B cell (primary cell): ENCODE results near the gene FKBP6. TPM values are rescaled to one million over a fixed set of nuclear protein-coding genes. Genes with fewer than 3 reads are reported as not detected.

Source experiments
- ATAC-seq: fragments of 200-7000 bp; cut with Tn5 transposase; one replicate; pipeline ENCODE4 v1.10.0; 2021; ENCODE audit warnings: low read depth, mild to moderate bottlenecking, moderate number of reproducible peaks, moderate library complexity
- CTCF ChIA-PET: fragments of 350-600 bp; sonication (Branson Sonifier 250); formaldehyde crosslinking; loops from one replicate; lab custom pipeline; 2021; ENCODE audit warnings: antibody characterized with exemption, inconsistent platforms; lab: Charles Lee
- POLR2A ChIA-PET: fragments of 350-600 bp; sonication (Branson Sonifier 250); formaldehyde crosslinking; loops from one replicate; lab custom pipeline; 2021; ENCODE audit warnings: antibody characterized with exemption; lab: Charles Lee
- DNase-seq: peaks from one replicate; pipeline ENCODE4 v3.0.0; 2013
- H2AFZ ChIP-seq: 2 replicates; pipeline ENCODE4 v1.6.1; 2012; ENCODE audit warnings: mild to moderate bottlenecking, low read depth, low read length; ENCODE audit not compliant: insufficient read depth, poor library complexity, severe bottlenecking
- H3K27ac ChIP-seq, 2 donors: 1 replicate in 1 of 2; 2 replicates in 1 of 2; pipeline ENCODE4 v1.5.1; 2012 to 2013; ENCODE audit warnings: low read length in 2 of 2, mild to moderate bottlenecking in 2 of 2, moderate library complexity in 1 of 2
- H3K27me3 ChIP-seq, 4 experiments: fragments of 200-600 bp in 1 of 4; sonication (generic) in 1 of 4; replicated peaks in 1 of 4; 1 replicate in 2 of 4; 2 replicates in 2 of 4; pipeline versions ENCODE4 v1.6.1 to v1.7.0; 2013 to 2016; ENCODE audit warnings: low read length in 3 of 4, mild to moderate bottlenecking in 2 of 4, mixed read lengths in 1 of 4, moderate library complexity in 1 of 4; ENCODE audit not compliant: insufficient read depth in 4 of 4, control insufficient read depth in 3 of 4; ENCODE audit errors: control extremely low read depth in 1 of 4
- H3K36me3 ChIP-seq, 2 experiments: replicated peaks in 1 of 2; 1 replicate in 1 of 2; 2 replicates in 1 of 2; pipeline versions ENCODE4 v1.6.1 to v1.7.1; 2013; ENCODE audit warnings: low read length in 1 of 2; ENCODE audit not compliant: insufficient read depth in 2 of 2, control insufficient read depth in 1 of 2; ENCODE audit errors: control extremely low read depth in 1 of 2, extremely low read depth in 1 of 2
- H3K4me1 ChIP-seq, 2 donors: fragments of 200-600 bp in 1 of 2; sonication (generic) in 1 of 2; 1 replicate in 1 of 2; 2 replicates in 1 of 2; pipeline versions ENCODE4 v1.5.1 to v1.6.1; 2013 to 2017; ENCODE audit warnings: low read length in 2 of 2; ENCODE audit not compliant: control insufficient read depth in 2 of 2, insufficient read depth in 2 of 2
- H3K4me2 ChIP-seq: replicated peaks from 2 replicates; pipeline ENCODE3; 2012; ENCODE audit warnings: mild to moderate bottlenecking, low read depth, low read length; ENCODE audit not compliant: poor library complexity, severe bottlenecking
- H3K4me3 ChIP-seq, 5 experiments: fragments of 200-600 bp in 1 of 5; sonication (generic) in 1 of 5; 1 replicate in 3 of 5; 2 replicates in 2 of 5; pipeline versions ENCODE4 v1.5.1 to v1.7.0; 2011 to 2016; ENCODE audit warnings: low read length in 4 of 5, mild to moderate bottlenecking in 4 of 5, low read depth in 2 of 5, control low read depth in 1 of 5, moderate library complexity in 1 of 5; ENCODE audit not compliant: insufficient read depth in 1 of 5; ENCODE audit errors: control extremely low read depth in 1 of 5, extremely low read depth in 1 of 5
- H3K79me2 ChIP-seq: fragments of 200-600 bp; sonication (generic); one replicate; pipeline ENCODE4 v1.6.0; 2016; ENCODE audit warnings: low read length; ENCODE audit not compliant: control insufficient read depth, insufficient read depth
- H3K9ac ChIP-seq: fragments of 200-600 bp; sonication (generic); 2 replicates; pipeline ENCODE4 v1.6.1; 2017; ENCODE audit warnings: mild to moderate bottlenecking, low read length, moderate library complexity
- H3K9me3 ChIP-seq, 3 donors: one replicate each; pipeline versions ENCODE4 v1.6.1 to v1.7.1; 2013; ENCODE audit warnings: low read length in 2 of 3; ENCODE audit not compliant: control insufficient read depth in 2 of 3, insufficient read depth in 1 of 3; ENCODE audit errors: control extremely low read depth in 1 of 3
- H4K20me1 ChIP-seq: 2 replicates; pipeline ENCODE4 v1.6.0; 2012; ENCODE audit warnings: mild to moderate bottlenecking, low read length; ENCODE audit not compliant: insufficient read depth, control insufficient read depth, poor library complexity, severe bottlenecking
- H3K27ac Mint-ChIP-seq: one replicate; pipeline ENCODE4 v1.8.0; 2021; ENCODE audit warnings: mixed read lengths
- H3K27me3 Mint-ChIP-seq: one replicate; pipeline ENCODE4 v1.8.0; 2021; ENCODE audit warnings: mixed read lengths
- H3K4me1 Mint-ChIP-seq: one replicate; pipeline ENCODE4 v1.8.0; 2021; ENCODE audit warnings: mixed read lengths
- H3K4me3 Mint-ChIP-seq: one replicate; pipeline ENCODE4 v1.8.0; 2021; ENCODE audit warnings: mixed read lengths
- H3K9me3 Mint-ChIP-seq: one replicate; pipeline ENCODE4 v1.8.0; 2022; ENCODE audit warnings: mixed read lengths; ENCODE audit not compliant: insufficient read depth
- CTCF ChIP-seq: fragments of 200-600 bp; IDR thresholded peaks from one replicate; pipeline ENCODE4 v1.8.0; 2022; ENCODE audit warnings: antibody characterized with exemption, mild to moderate bottlenecking
- EZH2 ChIP-seq: IDR thresholded peaks from 2 replicates; pipeline ENCODE4 v1.6.1; 2012; ENCODE audit warnings: borderline replicate concordance, low read depth, mild to moderate bottlenecking, moderate library complexity, low read length; ENCODE audit not compliant: insufficient read depth, poor library complexity, severe bottlenecking
- WGBS: methylation state at CpG from one replicate; pipeline ENCODE4 v1.1.5; 2013; ENCODE audit warnings: missing lambda C conversion rate; ENCODE audit not compliant: insufficient coverage; 5-methylcytosine and 5-hydroxymethylcytosine counted together
- intact Hi-C: fragments of 100-400 bp; cut with micrococcal nuclease; formaldehyde crosslinking; loops from one replicate; pipeline ENCODE4 v1.10.0; 2022
- polyA plus RNA-seq: library from polyadenylated mRNA; depleted of rRNA; stranded (reverse); fragments of >200 nt; gene quantifications from 2 replicates; pipeline ENCODE4 v1.2.3, GENCODE V29; 2012
- total RNA-seq, 2 donors: library from RNA; stranded (reverse); fragments of 120-200 nt in 1 of 2; gene quantifications; 1 replicate in 1 of 2; 2 replicates in 1 of 2; pipeline versions ENCODE4 v1.2.3 to v1.2.4, GENCODE V29; 2013 to 2022

The FKBP6 gene
- total and polyA plus RNA-seq, 2 donors (not counting 1 experiment from before 2014, with no cell fraction given), result not detected

- Mint-ChIP-seq H3K27ac (no peak overlapping the region), H3K9me3 (no peaks in the 10 kb centered on the region)
- DNase-seq, result no peak
Measured at GRCh38 chr7:73343671-73344380, 15.9 kb downstream of the FKBP6 start.

More at GRCh38 chr7:73343671-73344380, 15.9 kb downstream of the FKBP6 start:
- Histone ChIP-seq H3K4me1 (no peaks in the 10 kb centered on the region), H3K36me3 (no peaks in the 10 kb centered on the region), H4K20me1 (no peaks in the 10 kb centered on the region), H3K27ac (no peak overlapping the region), H3K9me3 (no peaks in the 10 kb centered on the region), H3K4me3 (no peak overlapping the region), H3K4me2 (no peak overlapping the region), H3K9ac (no peak overlapping the region), H3K27me3 (peaks cover 0 to 5% (median 0%) of the 10 kb centered on the region in 4 experiments), H2AFZ (no peak overlapping the region), H3K79me2 (no peaks in the 10 kb centered on the region)
- H3K4me1 Mint-ChIP-seq, result peaks cover under 1% of the 10 kb centered on the region
- intact Hi-C loops, result no loop called here
- H3K27me3 Mint-ChIP-seq, result peaks cover 28% of the 10 kb centered on the region
- POLR2A ChIA-PET, result no interaction called here
- no peak for TF ChIP-seq EZH2
- no peak for TF ChIP-seq CTCF
- H3K4me3 Mint-ChIP-seq, result no peak overlapping the region
- no peak for ATAC-seq
- 87% methylated on average over 4 of the region's 7 CpGs for WGBS
- CTCF ChIA-PET, result no interaction called here
